HG03196 (cell line): Measurements from ENCODE around the gene LRRC14B.
"Not testable (repeated sequence)": the region's sequence is repeated elsewhere in the genome, so short reads cannot be mapped to it uniquely, and the experiment has no call there.

ENCODE experiments used
- ATAC-seq: cut with Tn5 transposase; IDR thresholded peaks from one replicate; pipeline ENCODE4 v1.9.1; 2021; ENCODE audit not compliant: unreplicated experiment

LRRC14B gene

GRCh38 chr5:190366-191035, 794 bp upstream of the LRRC14B start:
- ATAC-seq: no peak

DNA sequence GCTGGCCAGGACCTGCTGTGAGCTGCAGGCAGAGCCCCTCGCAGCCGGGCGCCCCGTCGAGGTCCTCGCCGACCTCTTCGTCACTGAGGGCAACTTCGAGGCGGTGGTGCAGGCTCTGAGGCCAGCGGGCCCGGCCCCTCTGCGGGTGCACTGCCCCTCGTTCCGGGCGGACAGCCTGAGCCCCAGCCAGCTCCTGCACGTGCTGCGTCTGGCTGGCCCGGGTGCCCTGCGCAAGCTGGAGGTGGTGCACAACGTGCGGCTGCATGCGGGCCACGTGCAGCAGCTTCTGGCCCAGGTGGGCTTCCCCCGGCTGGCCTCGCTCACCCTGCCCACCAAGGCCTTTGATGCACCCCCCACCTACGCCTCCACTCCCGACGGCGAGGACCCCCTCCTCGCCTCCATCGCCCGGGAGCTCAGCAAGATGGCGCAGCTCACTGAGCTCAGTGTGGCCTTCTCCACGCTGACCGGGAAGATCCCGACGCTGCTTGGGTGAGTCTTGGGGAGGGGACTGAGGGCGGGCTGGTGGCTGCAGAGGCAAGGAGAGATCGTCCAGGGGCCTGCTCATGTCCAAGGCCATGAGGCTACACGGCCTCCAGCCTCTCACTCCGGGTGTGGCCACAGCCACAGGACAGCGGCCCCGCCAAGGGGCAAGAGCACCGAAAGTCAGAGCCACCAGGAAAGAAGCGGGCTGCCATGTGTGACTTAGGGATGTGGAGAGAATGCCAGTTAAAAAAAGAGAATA, 825 bp downstream of the LRRC14B start:
- ATAC-seq: no peak

DNA sequence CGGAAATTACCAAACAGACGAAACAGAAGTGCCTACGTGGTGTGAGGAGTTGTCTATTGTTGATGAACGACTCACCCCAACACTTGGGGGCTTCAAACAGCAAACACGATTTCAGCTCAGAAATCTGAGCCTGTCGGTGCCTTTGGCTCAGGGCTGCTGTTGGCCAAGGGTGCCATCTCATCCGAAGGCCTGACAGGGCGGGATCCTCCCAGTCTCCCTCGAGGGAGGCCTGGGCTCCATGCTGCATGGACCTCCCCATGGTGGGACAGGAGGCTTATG, 1.3 kb downstream of the LRRC14B start:
- ATAC-seq: no peak

GRCh38 chr5:192970-193831, 1.9 kb downstream of the LRRC14B start:
- ATAC-seq: no peak

DNA sequence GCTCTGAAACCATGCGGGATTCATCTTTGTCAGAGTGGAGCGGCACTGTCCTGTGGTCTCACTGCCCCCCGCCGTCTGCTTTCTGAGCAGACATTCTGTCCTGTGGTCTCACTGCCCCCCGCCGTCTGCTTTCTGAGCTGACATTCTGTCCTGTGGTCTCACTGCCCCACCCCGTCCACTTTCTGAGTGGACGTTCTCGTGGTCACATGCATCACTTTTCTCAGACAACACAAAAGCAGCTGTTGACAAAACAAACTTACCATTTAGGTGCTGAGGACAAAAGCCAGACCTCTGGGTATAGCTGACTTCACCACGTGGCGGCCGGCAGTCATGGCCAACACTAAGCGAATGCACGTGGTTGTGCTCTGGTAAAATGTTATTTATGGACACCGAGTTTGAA, 2.8 kb downstream of the LRRC14B start:
- no peak for ATAC-seq

- ATAC-seq: no peak
Observed at GRCh38 chr5:194603-195209, 3.4 kb downstream of the LRRC14B start.

DNA sequence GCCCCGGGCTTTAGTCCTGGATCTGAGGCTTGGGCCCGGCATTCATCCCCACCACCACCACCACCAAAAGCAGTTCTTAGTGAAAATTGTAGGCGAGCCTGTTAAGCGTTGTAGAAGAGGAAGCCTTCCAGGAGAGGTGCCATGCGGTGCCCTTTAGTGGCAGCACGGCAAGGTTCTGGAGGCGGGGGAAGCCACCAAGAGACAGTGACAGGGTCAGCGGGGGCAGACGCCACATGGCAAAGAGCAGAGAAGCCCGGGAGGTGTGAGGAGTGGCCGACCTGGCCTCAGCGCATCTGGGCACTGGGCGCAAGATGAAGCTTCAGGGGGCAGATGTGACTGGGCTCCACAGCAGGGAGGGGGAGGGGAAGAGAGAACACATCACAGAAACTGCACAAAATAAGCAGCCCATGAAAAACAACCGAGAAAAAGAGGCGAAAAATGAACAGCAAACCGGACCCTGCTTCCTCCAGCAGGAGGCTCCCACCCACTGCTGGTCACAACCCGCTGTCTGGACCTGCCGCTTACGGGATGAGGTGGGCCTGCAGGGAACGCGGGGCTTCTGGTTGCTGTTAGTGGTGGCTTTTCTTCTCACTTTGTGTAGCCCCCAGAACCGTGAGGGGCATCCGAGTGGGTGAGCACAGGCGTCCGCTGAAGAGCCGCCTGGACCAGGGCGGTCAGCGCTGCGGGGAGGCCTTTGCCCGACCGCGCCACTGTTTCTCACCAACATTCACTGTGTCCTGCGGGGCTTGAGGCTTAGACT, 4.3 kb downstream of the LRRC14B start:
- ATAC-seq: no peak

DNA sequence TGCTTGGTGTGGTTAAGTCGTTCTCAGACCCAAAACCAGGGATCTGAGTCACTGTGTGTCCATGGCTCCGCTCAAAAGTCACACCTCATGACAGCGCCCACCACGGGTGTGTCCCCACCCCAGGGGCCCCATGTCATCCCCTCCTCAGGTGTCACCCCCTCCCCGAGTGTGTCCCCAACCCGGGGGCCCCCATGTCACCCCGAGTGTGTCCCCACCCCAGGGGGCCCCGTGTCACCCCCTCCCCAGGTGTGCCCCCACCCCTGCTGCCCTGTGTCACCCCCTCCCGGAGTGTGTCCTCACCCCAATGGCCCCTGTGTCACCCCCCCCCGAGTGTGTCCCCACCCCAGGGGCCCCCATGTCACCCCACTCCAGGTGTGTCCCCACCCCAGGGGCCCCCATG, 5.1 kb downstream of the LRRC14B start:
- no peak for ATAC-seq

GRCh38 chr5:197031-197430, 5.7 kb downstream of the LRRC14B start:
- not testable (repeated sequence) for ATAC-seq

DNA sequence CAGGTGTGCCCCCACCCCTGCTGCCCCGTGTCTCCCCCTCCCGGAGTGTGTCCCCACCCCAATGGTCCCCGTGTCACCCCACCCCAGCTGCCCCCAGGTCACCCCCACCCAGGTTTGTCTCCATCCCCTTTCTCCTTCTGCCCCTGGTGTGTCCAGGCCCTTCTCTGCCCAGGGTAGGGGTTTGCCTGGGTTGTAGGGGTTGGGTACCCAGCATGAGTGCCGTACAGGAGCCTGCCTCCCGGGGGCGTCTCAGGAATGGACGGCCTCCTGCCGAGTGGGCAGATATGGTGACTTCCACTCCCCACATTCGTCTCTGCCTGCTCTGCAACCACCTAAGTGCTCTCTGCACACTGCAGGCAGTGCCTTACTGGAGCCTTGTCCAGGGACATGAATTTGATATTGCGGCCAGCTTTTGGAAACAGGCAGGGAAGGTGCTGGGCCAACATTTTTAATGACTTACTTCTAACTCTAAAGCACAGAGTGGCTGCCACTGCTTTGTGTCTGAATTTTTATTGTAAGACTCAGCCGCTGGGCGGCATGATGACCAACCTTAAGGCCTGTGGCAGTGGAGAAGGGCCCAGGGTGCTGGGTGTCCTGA, 6.7 kb downstream of the LRRC14B start:
- no peak for ATAC-seq

GRCh38 chr5:198516-199196, 7.4 kb downstream of the LRRC14B start:
- no peak for ATAC-seq

GRCh38 chr5:199197-199949, 8.1 kb downstream of the LRRC14B start:
- ATAC-seq: no peak

- no peak for ATAC-seq
Observed at GRCh38 chr5:199950-200645, 8.8 kb downstream of the LRRC14B start.

GRCh38 chr5:200985-201384, 9.7 kb downstream of the LRRC14B start:
- ATAC-seq: no peak

DNA sequence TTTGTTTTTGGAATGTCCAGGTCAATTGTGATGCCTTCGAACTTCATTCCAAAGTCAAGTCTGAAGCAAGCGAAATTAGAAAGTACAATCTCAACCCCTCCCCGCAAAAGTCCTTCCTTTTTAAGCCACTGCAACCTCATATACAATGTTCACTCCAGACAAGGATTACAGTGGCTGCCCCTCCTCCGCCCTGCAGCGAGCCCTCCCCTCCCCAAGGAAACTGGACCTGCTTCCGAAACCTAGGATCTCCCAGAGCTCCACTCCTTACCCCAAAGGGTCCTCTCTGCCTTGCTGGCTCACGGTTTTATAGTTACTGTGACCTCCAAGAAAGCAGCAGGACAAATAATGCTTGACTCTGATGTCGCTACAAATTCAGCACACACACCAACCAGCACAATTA, 10.4 kb downstream of the LRRC14B start:
- no peak for ATAC-seq

GRCh38 chr5:203246-203930, 12.1 kb downstream of the LRRC14B start:
- ATAC-seq: no peak

DNA sequence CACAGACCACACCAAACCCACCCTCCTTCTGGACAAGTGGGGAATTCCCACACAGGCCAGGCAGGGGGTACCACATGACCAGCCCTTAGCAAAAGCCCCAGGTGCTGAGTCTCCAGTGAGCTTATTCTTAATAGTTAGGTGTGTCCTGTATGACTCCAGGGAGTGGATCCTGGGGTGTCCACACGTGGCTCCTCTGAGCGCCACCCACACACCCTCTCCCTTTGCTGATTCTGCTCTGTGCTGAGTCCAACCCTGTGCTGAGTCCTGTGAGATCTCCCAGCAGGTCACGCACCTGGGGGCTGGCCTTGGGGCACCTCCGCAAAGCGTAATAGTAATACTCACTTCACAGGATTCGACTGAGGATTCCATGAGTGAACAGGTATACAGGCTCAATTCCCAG, 12.7 kb downstream of the LRRC14B start:
- no peak for ATAC-seq

- no peak for ATAC-seq
Observed at GRCh38 chr5:204462-204861, 13.2 kb downstream of the LRRC14B start.
